GOT3 (cell line): ENCODE measurements around the gene SMPD4.
"Not testable (repeated sequence)": the region's sequence is repeated elsewhere in the genome, so short reads cannot be mapped to it uniquely, and the experiment has no call there.

Experiments used
- DNase-seq: peaks from one replicate; lab custom pipeline; 2025; ENCODE audit warnings: mixed read lengths; lab: John Stamatoyannopoulos, UW

SMPD4 gene

DNA sequence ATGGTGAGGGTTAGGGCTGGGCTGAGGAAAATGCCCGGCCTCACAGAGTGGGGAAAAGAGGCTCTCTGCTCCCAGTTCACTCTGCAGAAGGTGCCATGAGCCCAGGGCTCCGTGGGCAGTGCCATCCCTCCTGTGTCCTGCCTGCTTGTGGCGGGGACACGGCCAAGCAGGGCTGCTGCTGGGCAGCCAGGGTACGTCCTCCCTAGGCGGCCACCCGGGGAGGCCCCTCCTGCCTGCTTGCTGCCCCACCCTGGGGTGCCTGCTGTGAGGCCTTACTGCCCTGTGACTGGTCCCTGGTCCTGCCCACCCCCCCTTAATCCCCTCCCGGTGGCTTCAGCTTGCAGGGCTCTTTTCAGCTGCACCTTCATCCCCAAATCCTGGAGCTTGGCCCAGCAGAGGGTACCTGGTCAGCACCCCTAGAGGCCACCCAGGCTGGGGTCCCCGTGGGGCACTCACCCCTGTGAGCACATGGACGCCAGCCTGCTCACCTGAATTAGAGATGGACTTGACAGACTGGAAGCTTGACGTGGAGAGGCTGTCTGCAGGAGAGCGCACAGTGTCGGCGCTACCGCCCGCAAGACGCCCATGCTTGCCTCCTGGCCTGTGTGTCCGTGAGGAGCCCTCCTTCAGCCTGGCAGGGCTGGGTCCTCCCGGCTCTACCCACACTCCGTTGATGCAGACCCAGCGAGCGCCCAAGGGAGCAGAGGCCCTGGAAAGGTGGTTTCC is 39.6 kb downstream of the SMPD4 start:
- not testable (repeated sequence) for DNase-seq

DNA sequence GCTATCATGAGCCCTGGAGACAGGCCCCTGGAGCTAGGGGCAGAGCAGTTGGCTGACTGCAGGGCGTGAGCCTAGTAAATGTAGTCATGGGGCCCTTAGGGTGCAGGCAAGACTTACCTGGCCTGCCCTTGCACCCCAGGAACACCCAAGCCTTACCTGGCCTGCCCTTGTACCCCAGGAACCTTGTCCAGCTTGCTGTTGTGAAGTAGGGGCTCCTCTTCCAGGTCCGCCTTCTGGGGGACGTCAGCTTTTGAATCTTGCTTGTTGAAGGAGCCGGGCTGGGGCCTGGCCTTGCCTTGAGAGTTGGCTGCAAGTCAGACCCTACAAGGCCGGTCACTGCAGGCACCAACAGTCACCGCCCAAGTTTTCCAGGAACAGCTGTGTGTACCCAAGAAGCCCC is 40.4 kb downstream of the SMPD4 start:
- not testable (repeated sequence) for DNase-seq

GRCh38 chr2:130140516-130140915 is 40.9 kb downstream of the SMPD4 start:
- not testable (repeated sequence) for DNase-seq

DNA sequence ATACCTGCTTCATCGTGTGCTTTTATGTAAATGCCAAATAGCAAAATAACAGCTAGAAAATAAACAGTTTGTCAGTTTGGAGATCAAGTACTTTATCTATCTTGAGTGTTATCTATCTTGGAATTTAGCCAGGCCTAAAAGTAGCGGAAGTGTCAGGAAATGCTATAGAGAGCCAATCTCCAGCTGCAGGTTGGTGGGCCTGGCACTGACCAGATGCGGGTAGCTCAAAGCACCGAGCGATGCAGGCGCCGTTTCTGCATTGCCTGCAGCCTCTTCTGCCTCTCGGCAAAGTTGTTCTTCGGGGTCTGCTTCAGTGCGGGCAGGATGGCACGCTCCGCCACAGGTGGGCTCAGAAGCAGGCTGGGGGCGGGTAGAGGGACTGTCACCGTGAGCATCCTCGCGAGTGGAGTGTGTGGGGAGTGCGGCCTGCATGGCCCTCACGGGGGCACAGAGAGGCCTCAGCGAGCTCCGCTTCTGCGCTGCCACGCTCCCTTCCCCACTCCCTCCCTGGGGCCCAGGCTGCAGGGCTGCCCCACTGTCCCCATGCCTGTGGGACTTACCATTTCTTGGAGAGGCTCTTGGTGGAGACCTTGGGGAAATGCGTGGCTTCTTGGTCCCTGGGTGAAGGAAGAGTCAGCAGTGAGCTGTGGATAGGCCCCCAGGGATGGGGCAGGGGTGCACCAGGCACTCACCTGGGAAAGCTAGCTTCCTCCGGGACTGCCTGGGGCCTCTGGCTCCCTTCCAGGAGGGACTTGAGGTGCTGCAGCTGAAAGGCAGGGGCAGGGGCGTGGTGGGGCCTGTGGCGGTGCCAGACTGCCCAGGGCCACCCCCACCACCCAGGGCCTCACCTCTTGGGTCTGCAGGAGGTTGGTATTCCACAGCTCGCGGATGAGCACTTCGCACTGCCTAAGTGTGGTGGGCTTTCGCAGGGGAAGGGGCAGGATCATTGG is 41.8 kb downstream of the SMPD4 start:
- not testable (repeated sequence) for DNase-seq

DNA sequence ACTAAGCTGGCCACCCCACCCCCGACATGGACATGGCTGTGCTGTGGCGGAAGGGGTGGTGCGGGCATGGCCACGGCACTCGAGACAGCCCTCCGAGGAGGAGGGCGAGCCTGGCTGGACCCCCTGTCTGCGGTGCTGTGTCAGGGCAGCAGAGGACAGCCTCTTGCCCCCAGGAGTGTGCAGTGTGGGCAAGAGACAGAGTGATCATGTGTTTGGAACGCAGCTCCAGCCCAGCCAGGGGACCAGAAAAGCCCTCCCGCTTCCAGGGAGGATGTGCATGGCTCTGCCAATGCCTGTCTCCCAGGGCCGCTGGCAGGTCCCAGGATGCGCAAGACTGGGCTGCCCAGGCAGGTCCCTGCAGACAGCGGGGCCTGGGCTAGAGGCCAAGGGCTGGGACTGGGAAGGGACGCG is 42.6 kb downstream of the SMPD4 start:
- not testable (repeated sequence) for DNase-seq

- not testable (repeated sequence) for DNase-seq
Measured at GRCh38 chr2:130138326-130138725, 43.1 kb downstream of the SMPD4 start.

- not testable (repeated sequence) for DNase-seq
Measured at GRCh38 chr2:130137118-130137517, 44.3 kb downstream of the SMPD4 start.

GRCh38 chr2:130136546-130136945 is 44.9 kb downstream of the SMPD4 start:
- DNase-seq, result not testable (repeated sequence)

- DNase-seq, result no peak
Measured at GRCh38 chr2:130135692-130136541, 45.5 kb downstream of the SMPD4 start.

DNA sequence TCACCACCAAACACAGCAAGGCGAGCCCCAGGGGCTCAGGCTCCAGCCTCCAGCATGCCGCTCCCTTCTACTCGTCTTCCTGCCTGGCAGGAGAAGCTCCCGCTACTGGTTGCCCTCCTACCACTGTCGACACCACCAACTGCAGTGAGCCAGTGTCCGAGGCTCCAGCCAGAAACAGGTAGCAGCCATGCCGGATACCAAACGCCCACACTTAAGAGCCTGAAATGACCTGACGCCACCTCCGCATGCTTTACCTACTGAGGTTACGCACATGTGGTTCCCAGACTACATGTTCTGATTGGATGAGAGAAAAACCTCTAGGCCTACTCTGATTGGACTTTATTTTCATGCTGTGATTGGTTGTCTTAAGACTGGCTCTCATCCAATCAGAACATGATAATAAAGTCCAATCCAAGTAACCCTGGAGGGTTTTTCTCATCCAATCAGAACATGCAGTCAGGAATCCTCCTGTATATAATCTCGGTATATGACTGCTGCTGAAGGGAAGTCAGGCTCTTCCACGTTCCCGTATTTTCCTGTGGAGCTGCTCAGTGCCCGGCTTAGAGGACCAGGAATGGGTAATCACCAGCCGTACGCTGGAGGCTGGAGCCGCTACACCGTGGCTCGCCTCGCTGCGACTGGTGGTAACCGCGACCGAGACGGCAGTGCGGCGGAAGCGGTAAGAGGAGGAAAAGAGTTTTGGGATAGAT is 52.1 kb downstream of the SMPD4 start, which contains the start of gene POTEF:
POTEF (minus strand) TSS at position 103 of the 710 bp plus-strand sequence. CDS start 8,707 bp downstream, outside the sequence.
- not testable (repeated sequence) for DNase-seq

- not testable (repeated sequence) for DNase-seq
Measured at GRCh38 chr2:130128464-130128863, 52.9 kb downstream of the SMPD4 start.

DNA sequence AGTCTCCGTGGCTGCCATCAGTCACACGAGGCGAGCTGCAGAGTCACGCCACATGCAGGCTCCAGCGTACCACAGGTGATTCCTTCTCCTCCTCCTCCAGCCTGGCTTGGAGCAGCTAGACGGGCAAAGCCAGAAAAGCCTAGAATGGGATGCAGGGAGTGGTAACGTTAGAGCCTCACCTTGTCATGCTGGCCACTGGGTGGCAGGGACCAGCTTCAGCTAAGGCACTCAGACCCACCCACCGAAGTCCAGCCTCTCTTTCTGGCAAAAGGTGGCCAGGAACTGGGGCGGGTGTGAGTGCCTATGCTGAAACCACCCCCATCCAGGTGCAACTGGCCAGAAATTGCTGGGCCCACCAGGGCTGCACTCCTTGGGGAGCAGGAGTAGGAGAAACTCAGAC is 53.7 kb downstream of the SMPD4 start:
- DNase-seq, result not testable (repeated sequence)

- DNase-seq, result not testable (repeated sequence)
Measured at GRCh38 chr2:130120924-130121323, 60.5 kb downstream of the SMPD4 start.

- DNase-seq, result not testable (repeated sequence)
Measured at GRCh38 chr2:130102597-130103363, 78.6 kb downstream of the SMPD4 start.
